ENCODE measurements around the gene PCDH19. TPM values are rescaled to one million over a fixed set of nuclear protein-coding genes. Genes with fewer than 3 reads are reported as not detected.

The PCDH19 gene
- total RNA-seq, 4 donors from 2014 or later = 0.74 to 4.3 (median 2.3) TPM

DNA sequence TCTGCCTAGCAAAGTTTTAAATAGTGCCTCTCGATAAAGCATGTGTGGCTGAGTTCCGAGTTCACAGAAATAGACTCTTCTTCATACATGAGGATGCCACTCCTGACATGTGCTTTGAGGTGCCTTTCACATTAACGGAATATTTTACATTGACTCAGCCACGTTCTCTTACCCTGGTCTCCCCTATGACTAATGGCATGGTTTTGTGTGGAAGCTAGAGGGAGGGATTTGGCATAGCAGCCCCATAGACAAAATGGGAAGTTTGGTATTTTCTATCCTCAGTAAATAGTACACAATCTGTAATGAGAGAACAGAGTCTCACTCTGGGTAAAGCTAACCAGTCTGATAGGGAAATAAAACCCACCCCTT, 68.9 kb downstream of the PCDH19 start:
- ATAC-seq (ENCODE audit: low FRiP score) = no peak

DNA sequence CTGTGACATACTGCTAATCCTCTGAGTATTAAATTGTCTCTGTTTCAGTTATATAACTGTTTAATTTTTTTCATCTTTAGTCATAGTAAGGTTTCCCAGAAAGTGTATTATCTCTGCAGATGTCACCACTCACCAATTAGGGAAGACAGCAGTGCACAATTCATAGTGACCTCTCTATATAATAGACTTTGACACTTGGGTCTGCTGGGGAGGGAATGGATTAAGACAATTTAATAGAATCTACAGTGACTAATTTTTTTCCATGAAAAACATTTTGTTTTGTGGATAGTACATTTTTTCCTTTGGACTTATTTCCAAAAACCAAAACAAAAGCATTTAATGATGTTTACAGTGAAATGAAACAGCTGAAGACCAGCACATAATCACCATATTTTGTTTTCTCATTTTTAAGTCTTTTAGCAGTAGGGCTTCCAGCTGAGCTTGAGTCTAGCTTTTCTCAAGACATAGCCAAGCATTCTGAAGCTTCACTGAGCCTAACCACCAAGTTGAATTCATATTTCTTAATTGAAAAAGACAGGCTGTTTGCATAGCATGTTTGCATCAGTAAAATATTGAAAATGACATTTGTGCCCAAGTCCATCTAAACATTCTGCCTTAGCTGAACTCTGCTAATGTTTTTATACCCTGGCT, 69.5 kb downstream of the PCDH19 start:
- TF ChIP-seq, protein P1, sequence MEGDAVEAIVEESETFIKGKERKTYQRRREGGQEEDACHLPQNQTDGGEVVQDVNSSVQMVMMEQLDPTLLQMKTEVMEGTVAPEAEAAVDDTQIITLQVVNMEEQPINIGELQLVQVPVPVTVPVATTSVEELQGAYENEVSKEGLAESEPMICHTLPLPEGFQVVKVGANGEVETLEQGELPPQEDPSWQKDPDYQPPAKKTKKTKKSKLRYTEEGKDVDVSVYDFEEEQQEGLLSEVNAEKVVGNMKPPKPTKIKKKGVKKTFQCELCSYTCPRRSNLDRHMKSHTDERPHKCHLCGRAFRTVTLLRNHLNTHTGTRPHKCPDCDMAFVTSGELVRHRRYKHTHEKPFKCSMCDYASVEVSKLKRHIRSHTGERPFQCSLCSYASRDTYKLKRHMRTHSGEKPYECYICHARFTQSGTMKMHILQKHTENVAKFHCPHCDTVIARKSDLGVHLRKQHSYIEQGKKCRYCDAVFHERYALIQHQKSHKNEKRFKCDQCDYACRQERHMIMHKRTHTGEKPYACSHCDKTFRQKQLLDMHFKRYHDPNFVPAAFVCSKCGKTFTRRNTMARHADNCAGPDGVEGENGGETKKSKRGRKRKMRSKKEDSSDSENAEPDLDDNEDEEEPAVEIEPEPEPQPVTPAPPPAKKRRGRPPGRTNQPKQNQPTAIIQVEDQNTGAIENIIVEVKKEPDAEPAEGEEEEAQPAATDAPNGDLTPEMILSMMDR (IDR thresholded peaks at IDR 0.05) = no peak
- ATAC-seq (ENCODE audit: low FRiP score) (no peak), DNase-seq (ENCODE audit: low spot score) (no peak)

More for the DNA sequence above, 68.9 kb downstream of the PCDH19 start:
- TF ChIP-seq, protein P1 (IDR thresholded peaks at IDR 0.05) = no peak
- no peak for DNase-seq (ENCODE audit: low spot score)

- DNase-seq (ENCODE audit: low spot score) (no peak), ATAC-seq (ENCODE audit: low FRiP score) (no peak)
- TF ChIP-seq, protein P1 (IDR thresholded peaks at IDR 0.05) = no peak
These were observed 81.7 kb downstream of the PCDH19 start for GRCh38 chrX:100328351-100328750.

- no peak for ATAC-seq (ENCODE audit: low FRiP score)
- TF ChIP-seq, protein P1 (IDR thresholded peaks at IDR 0.05) = no peak
- DNase-seq (ENCODE audit: low spot score) = no peak
These were observed 90.4 kb downstream of the PCDH19 start for GRCh38 chrX:100319716-100320115.

- no peak for DNase-seq (ENCODE audit: low spot score)
- ATAC-seq (ENCODE audit: low FRiP score) = no peak
- TF ChIP-seq, protein P1 (IDR thresholded peaks at IDR 0.05) = no peak
These were observed 93.1 kb downstream of the PCDH19 start for GRCh38 chrX:100316987-100317386.

DNA sequence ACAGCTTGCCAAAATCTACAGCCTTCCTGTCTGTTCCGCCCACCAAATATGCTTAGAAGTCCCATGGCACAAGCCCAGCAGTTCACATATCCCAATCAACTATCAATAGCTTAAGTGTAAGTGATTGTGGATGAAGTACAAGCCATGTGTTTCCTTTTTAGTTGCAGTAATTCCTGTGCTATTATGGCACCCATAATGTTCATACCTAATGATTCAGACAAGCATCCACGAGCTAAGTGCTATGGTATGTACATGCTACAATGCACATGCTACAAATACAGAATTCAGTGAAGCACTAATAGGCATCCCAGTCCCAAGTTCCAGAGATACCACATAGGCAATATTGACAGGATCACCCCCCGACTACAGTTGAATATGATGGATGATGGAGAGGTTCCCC, 94.5 kb downstream of the PCDH19 start:
- TF ChIP-seq, protein P1 (IDR thresholded peaks at IDR 0.05) = no peak

DNA sequence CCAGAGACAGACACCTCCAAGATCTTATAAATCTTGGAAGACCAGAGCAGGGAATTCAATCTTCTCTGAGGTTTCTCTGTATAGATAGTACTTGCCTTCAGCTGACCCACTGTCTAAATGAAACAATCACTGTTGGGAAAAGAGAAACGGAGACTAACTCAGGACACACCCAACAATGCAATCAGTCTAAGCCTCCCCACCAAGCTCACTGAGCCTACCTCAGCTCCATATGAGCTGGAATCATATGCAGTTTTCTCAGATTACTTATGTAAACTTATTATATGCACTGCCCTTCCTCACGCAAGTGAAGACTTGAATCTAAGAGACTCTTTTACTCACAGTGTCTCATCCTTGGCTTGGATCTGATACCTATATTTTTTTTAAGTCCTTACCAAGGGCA, 110.5 kb downstream of the PCDH19 start:
- TF ChIP-seq, protein P1 (IDR thresholded peaks at IDR 0.05) = no peak
- DNase-seq (ENCODE audit: low spot score) (no peak), ATAC-seq (ENCODE audit: low FRiP score) (no peak)

More for the DNA sequence above, 94.5 kb downstream of the PCDH19 start:
- DNase-seq (ENCODE audit: low spot score) (no peak), ATAC-seq (ENCODE audit: low FRiP score) (no peak)

Measured in omental fat pad (tissue), 4 donors.